Astrocyte of the hippocampus (primary cell): ENCODE data around the gene CELA2A.
"Not testable (repeated sequence)": the region's sequence is repeated elsewhere in the genome, so short reads cannot be mapped to it uniquely, and the experiment has no call there.

Source experiments
- DNase-seq: peaks from one replicate; pipeline ENCODE4 v3.0.0; 2011; ENCODE audit warnings: low read depth, low spot score

CELA2A gene

DNA sequence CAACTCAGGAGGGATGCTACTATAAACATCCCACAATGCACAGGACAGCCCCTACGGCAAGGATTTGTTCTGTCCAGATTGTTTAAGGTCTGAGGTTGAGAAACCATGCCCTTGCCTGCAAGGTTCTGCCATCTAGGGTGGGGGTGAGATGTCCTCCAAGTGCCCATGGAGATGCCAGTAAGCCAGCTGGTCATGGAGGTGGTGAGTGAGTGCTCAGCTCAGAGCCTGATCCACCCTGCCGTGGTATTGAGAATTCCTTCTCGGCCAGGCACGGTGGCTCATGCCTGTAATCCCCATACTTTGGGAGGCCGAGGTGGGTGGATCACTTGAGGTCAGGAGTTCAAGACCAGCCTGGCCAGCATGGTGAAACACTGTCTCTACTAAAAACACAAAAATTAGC is 31.6 kb upstream of the CELA2A start:
- no peak for DNase-seq

DNA sequence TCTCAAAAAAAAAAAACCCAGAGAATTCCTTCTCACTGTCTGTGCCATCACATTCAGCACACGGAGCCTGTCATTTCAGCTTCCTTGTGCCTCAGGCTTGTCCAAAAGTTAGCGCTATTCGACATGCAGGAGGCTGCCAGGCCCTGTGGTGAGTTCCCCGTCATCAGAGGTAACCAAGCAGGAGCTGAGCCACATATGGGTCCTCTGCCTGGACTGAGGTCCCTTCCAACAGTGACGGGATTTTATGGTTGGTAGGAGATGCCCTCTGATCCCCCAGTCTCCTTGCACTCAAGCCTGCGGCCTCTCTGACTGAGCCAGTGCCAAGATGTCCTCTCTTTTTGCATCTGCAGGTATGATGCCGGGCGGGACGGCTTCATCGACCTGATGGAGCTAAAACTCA is 31.0 kb upstream of the CELA2A start:
- DNase-seq = no peak

DNA sequence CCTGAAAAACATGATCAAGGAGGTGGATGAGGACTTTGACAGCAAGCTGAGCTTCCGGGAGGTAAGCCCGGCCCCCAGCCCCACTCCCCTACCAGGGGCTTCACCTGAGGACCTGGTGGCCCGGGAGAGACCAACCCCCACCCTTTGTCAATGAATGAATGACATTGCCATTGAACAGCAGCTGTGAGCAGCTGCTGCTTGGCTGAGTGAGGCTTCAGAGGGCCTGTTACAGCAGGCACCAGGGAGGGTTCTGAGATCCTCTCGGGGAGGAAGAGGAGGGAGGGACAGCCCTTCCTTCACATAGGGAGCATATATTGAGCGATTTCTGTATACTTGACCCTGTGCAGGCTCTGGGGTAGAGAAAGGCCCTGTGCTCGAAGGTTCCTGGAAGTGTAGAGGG is 30.6 kb upstream of the CELA2A start:
- no peak for DNase-seq

GRCh38 chr1:15426492-15427279 is 29.8 kb upstream of the CELA2A start:
- peak; percentile 76 for DNase-seq

DNA sequence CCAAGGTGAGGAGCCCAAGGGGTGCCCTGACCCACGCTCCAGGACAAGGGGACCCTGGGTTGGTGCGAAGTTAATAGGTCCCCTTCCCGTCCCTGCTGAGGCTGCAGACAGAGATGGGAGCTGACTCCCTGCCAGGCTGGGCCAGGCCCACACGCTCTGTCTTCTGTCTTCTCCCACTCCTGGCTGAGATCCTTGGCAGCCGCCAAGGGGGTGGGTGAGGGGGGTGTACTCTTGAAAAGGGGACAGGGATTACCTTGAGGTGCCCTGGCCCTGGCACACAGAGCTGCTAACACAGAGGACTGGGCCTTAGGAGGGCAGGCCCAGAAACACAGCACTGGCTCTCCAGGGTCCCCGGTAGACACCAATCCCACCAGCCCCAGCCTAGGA is 29.3 kb upstream of the CELA2A start:
- DNase-seq = no peak

GRCh38 chr1:15428252-15428651 is 28.3 kb upstream of the CELA2A start:
- DNase-seq = not testable (repeated sequence)

DNA sequence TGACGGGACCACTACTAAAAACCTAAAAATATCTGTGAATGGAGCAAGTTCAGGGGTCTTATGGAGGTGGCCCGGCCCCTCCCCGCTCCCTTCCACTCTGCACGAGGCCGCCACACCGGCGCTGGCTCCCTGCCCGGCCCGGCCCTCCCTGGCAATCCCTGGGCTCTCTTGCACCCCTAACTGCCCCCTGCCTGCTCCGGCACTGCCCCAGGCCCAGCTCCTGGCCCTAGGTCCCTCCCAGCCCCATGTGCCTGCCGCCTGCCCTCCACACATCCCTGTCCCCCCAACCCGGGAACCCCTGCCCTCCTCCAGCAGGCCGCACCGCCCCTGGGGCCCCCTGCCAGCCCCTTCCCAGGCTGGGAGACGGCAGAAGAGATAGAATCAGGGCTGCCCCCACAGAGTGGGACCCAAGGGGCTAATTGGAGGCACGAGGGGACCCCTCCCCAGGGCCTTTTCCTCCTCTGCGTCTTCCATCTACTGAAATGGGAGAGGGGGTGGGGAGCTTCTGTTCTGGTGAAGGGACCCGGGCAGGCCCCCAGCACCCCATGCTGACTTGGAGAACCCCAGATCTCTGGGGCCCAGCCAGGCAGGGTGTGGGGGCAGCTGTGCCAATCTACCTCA is 27.6 kb upstream of the CELA2A start:
- DNase-seq = no peak

GRCh38 chr1:15429701-15430149 is 26.8 kb upstream of the CELA2A start:
- peak; percentile 48 for DNase-seq

- DNase-seq = peak; percentile 76
Measured at GRCh38 chr1:15430787-15431570, 25.6 kb upstream of the CELA2A start.

DNA sequence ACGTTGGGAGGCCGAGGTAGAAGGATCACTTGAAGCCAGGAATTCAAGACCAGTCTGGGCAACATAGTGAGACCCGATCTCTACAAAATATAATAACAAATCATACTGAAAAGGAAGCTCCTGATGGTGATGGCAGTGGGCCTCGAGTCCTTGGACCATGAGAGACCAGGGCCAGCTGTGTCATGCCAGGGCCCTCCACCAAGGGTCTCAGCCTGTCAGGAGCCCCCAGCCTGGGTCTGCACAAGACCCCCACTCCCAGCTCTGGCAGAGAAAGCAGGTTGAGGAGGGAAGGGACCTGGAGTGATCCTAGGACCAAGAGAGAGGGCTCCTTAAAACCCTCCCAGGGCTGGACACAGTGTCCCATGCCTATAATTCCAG is 25.0 kb upstream of the CELA2A start:
- no peak for DNase-seq

DNA sequence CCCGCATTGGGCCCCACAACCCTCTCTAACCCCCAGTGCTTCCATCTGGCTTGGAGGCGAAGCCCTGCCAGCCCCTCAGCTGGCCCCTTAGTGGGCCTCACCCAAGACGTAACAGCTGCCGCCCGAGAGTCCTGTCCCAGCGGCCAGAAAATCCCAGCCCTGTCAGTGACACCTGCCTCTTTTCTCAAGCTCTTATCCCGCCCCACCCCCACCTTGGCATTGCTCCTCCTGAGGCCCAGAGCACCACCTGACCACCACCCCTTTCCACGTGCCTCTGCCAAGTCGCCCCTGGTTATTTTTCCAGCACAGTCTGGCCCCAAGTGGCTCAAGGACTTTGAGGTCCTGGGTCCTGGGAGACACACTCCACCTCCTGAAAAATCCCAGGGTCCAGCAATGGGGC is 24.2 kb upstream of the CELA2A start:
- DNase-seq = no peak

DNA sequence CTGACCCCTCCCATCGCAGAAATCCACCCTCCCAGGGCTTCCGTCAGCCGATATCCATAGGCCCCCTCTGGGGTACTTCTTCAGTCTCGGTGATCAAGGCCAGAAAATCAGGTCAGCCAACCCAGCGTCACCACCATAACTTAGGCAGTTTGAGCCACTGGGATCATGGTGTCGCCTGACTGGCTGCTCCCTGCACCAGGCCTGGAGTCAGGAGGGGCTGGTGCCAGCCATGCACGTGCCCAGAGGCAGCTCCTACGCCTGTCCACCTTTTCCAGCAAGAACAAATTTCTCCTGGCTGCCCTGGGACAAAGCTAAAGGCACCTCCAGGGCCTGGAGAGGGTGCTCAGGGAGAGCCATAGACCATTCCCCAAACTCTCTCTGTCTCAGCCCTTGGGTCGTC is 23.1 kb upstream of the CELA2A start:
- no peak for DNase-seq

DNA sequence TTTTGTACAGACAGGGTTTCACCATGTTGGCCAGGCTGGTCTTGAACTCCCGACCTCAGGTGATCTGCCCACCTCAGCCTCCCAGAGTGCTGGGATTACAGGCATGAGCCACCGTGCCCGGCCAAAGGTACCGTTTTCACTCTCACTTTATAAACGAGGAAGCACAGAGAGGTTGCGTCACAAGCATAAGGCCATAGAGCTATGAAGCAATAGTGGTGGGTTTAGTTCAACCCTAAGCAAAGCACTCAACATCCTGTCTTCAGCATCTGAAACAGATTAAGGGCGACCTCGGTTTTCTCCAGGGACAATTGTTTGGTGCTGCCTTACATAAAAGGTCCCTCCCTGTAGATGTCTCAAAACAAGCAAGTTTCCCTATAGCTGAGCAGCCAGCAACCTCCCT is 21.8 kb upstream of the CELA2A start:
- not testable (repeated sequence) for DNase-seq

DNA sequence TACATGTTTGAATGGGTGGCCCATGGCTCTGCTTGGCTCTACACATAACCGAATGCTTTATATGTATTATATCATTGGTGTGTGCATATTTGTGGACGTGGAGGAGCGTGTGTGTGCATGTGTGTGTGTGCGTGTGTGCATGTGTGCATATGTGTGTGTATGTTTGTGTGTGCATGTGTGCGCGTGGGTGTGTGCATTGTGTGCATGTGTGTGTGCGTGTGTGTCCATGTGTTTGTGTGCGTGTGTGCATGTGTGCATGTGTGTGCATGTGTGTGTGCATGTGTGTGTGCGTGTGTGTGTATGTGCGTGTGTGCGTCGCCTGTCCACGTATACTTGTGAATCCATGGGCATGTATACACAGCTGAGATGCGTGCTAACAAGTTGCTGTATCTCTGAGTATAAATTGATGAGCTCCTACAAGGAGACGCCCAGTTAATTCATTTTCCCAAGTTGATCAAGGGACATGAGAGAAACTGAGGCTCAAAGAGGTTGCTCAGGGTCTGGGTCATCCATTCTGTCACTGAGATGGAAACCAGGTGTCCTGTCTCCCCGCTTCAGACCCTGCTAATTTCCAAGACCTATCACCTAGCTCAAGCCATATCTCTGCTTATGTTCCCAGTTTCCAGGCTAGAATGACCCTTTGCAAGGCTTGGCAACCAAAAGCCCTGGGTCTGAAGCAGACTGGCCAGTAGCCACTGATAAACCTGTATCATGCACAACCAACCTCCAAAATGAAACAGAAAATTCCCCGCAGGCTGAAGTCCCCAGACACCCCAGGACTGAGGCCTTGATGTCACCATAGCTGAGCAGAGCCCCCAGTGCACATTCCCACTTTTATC is 21.1 kb upstream of the CELA2A start:
- DNase-seq = no peak

DNA sequence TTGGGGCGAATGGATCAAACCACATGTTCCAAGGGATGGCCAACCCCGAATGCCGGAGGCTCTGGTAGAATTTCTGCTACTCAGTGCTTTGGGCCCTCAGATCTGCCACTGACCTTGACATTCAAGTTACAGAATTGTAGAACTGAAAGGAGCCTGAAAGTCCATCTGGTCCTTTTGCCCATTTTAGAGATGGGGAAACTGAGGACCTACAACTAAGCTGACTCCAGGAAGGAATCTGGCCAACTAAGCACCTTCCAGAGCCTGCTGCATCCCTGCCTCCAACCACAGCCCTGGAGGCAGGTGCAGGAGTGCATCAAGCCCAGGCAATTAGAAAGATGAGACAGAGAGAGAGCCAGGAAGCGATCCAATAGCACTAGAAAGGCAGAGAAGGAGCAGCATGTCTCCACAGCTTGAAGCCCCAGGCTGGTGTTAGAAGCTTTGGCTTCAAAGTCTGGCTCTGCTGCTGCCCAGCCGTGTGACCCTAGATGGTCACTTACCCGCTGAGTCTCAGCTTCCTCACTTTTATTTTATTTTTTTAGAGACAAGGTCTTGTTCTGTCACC is 19.6 kb upstream of the CELA2A start:
- DNase-seq = no peak

DNA sequence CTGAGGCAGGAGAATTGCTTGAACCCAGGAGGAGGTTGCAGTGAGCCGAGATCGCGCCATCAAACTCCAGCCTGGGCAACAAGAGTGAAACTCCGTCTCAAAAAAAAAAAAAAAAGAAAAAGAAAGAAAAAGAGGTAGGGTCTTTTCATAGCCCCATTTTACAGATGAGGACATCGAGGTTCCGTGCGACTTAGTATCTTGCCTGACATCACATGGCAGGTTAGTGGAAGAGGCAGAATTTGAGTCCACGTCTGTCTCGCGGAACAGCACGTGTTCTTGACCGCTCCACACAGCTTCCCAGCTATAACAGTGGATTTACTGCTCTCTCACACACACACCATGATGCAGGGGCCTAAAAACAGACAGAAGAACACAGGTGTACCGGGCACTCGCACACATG is 17.2 kb upstream of the CELA2A start:
- no peak for DNase-seq

GRCh38 chr1:15440357-15440756 is 16.2 kb upstream of the CELA2A start:
- no peak for DNase-seq

DNA sequence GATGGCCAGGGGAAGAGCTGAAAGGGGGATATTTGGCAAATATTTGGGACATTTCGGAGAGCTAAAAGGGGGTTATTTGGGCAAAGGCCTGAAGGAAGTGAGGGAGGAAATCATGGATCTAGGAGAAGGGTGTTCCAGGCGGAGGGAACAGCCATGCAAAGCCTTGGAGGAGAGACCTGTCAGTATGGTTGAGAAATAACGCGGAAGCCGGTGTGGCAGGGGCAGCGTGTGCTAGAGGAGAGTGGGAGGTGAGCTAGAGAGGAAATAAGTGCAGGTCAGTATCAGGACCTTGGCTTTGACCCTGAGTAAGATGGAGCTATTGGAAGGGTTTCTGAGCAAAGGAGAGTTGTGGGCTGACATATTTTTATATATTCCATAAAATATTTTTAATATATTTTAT is 15.3 kb upstream of the CELA2A start:
- no peak for DNase-seq

GRCh38 chr1:15442119-15442518 is 14.4 kb upstream of the CELA2A start:
- DNase-seq = no peak

GRCh38 chr1:15442759-15443158 is 13.8 kb upstream of the CELA2A start:
- no peak for DNase-seq

DNA sequence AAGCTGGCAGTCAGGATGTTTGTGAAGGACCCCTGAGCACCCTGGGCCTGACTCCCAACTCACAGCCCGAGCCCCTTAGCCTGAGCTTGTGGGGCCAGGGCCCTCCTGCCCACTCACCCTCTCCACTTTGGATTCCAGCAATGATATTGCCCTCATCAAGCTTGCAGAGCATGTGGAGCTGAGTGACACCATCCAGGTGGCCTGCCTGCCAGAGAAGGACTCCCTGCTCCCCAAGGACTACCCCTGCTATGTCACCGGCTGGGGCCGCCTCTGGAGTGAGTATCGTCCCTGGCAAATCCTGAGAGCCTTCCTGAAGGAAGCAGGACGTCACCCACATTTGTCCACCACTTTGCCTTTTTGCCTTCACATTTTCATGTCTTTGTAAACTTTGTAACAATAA is 13.3 kb upstream of the CELA2A start:
- DNase-seq = no peak
